HL-60 (cell line): Measurements from ENCODE around the gene JUP.

ENCODE experiments used
- GABPA ChIP-seq: IDR thresholded peaks from 2 replicates; pipeline ENCODE4 v1.6.1; 2012; ENCODE audit warnings: low read depth
- POLR2AphosphoS5 ChIP-seq: IDR thresholded peaks from 2 replicates; pipeline ENCODE4 v1.6.1; 2012; ENCODE audit warnings: low read depth
- SPI1 ChIP-seq: IDR thresholded peaks from 2 replicates; pipeline ENCODE4 v1.6.1; 2012; ENCODE audit warnings: low read depth, mild to moderate bottlenecking, borderline replicate concordance
- TF ChIP-seq, protein P1 (sequence below): IDR thresholded peaks from one replicate; pipeline ENCODE4 v1.5.1; 2011; ENCODE audit warnings: low read length, control low read depth, inconsistent platforms; ENCODE audit not compliant: insufficient read depth
- TF ChIP-seq, protein P2 (sequence below): IDR thresholded peaks from 2 replicates; pipeline ENCODE4 v1.6.1; 2012; ENCODE audit warnings: low read depth; ENCODE audit not compliant: insufficient replicate concordance

DNA sequence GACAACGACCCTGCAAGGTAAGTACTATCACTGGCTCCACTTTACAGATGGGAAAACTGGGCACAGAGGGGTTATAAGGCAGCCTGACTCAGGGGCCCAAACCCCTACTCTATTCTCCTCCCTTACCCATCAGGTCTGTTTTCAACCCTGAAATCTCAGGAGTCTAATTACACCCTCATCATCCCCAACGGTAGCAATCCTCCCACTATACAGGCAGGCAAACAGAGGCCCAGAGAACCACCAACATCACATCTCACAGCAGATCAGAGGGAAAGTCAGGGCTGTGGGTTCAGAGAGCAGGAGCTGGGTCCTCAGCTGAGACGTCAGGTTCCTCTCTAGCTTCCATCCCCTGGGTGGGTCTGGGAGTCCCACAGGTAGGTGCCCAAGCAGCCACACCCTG is 16.5 kb downstream of the JUP start:
- TF ChIP-seq, protein P1, sequence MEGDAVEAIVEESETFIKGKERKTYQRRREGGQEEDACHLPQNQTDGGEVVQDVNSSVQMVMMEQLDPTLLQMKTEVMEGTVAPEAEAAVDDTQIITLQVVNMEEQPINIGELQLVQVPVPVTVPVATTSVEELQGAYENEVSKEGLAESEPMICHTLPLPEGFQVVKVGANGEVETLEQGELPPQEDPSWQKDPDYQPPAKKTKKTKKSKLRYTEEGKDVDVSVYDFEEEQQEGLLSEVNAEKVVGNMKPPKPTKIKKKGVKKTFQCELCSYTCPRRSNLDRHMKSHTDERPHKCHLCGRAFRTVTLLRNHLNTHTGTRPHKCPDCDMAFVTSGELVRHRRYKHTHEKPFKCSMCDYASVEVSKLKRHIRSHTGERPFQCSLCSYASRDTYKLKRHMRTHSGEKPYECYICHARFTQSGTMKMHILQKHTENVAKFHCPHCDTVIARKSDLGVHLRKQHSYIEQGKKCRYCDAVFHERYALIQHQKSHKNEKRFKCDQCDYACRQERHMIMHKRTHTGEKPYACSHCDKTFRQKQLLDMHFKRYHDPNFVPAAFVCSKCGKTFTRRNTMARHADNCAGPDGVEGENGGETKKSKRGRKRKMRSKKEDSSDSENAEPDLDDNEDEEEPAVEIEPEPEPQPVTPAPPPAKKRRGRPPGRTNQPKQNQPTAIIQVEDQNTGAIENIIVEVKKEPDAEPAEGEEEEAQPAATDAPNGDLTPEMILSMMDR: no peak
- no peak for TF ChIP-seq SPI1
- no peak for TF ChIP-seq GABPA
- TF ChIP-seq POLR2AphosphoS5: no peak
- TF ChIP-seq, protein P2, sequence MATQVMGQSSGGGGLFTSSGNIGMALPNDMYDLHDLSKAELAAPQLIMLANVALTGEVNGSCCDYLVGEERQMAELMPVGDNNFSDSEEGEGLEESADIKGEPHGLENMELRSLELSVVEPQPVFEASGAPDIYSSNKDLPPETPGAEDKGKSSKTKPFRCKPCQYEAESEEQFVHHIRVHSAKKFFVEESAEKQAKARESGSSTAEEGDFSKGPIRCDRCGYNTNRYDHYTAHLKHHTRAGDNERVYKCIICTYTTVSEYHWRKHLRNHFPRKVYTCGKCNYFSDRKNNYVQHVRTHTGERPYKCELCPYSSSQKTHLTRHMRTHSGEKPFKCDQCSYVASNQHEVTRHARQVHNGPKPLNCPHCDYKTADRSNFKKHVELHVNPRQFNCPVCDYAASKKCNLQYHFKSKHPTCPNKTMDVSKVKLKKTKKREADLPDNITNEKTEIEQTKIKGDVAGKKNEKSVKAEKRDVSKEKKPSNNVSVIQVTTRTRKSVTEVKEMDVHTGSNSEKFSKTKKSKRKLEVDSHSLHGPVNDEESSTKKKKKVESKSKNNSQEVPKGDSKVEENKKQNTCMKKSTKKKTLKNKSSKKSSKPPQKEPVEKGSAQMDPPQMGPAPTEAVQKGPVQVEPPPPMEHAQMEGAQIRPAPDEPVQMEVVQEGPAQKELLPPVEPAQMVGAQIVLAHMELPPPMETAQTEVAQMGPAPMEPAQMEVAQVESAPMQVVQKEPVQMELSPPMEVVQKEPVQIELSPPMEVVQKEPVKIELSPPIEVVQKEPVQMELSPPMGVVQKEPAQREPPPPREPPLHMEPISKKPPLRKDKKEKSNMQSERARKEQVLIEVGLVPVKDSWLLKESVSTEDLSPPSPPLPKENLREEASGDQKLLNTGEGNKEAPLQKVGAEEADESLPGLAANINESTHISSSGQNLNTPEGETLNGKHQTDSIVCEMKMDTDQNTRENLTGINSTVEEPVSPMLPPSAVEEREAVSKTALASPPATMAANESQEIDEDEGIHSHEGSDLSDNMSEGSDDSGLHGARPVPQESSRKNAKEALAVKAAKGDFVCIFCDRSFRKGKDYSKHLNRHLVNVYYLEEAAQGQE: no peak
